GM23338 (cell line): ENCODE measurements around the gene POM121L12. TPM values are rescaled to one million over a fixed set of nuclear protein-coding genes. Genes with fewer than 3 reads are reported as not detected.

Experiments
- ATAC-seq: fragments of 200-7000 bp; cut with Tn5 transposase; 3 replicates; pipeline ENCODE4 v1.9.1; 2020
- DNase-seq: peaks from one replicate; pipeline ENCODE4 v3.0.0-alpha.2; 2015; ENCODE audit warnings: low spot score
- H2AFZ ChIP-seq: fragments of 200-600 bp; sonication (generic); 2 replicates; pipeline ENCODE4 v1.8.0; 2016; ENCODE audit warnings: antibody characterized with exemption, mild to moderate bottlenecking, moderate library complexity
- H3F3A ChIP-seq: fragments of 200-600 bp; sonication (generic); replicated peaks from 2 replicates; pipeline ENCODE4 v1.8.0; 2017; ENCODE audit warnings: antibody characterized with exemption, mixed run types, low read depth
- H3K27ac ChIP-seq: fragments of 200-600 bp; sonication (generic); 2 replicates; pipeline ENCODE4 v1.6.1; 2016; ENCODE audit warnings: low read depth
- H3K27me3 ChIP-seq: fragments of 200-600 bp; sonication (generic); 2 replicates; pipeline ENCODE4 v1.8.0; 2016; ENCODE audit warnings: mild to moderate bottlenecking, mixed run types, moderate library complexity; ENCODE audit not compliant: insufficient read depth
- H3K36me3 ChIP-seq: fragments of 200-600 bp; sonication (generic); 2 replicates; pipeline ENCODE4 v1.8.0; 2016; ENCODE audit warnings: mild to moderate bottlenecking; ENCODE audit not compliant: insufficient read depth
- H3K4me1 ChIP-seq: fragments of 200-600 bp; sonication (generic); 2 replicates; pipeline ENCODE4 v1.8.0; 2016; ENCODE audit warnings: mild to moderate bottlenecking, moderate library complexity; ENCODE audit not compliant: insufficient read depth
- H3K4me2 ChIP-seq: fragments of 200-600 bp; sonication (generic); 2 replicates; pipeline ENCODE4 v1.7.1; 2017; ENCODE audit warnings: mixed run types
- H3K4me3 ChIP-seq: fragments of 200-600 bp; sonication (generic); 2 replicates; pipeline ENCODE4 v1.6.1; 2016; ENCODE audit warnings: mixed run types
- H3K79me2 ChIP-seq: fragments of 200-600 bp; sonication (generic); replicated peaks from 2 replicates; pipeline ENCODE4 v1.8.0; 2017; ENCODE audit warnings: mild to moderate bottlenecking; ENCODE audit not compliant: insufficient read depth
- H3K9me2 ChIP-seq: fragments of 200-600 bp; sonication (generic); 2 replicates; pipeline ENCODE4 v1.8.0; 2017; ENCODE audit not compliant: insufficient read depth
- H4K20me1 ChIP-seq: fragments of 200-600 bp; sonication (generic); replicated peaks from 2 replicates; pipeline ENCODE4 v1.8.0; 2017; ENCODE audit warnings: mild to moderate bottlenecking; ENCODE audit not compliant: insufficient read depth
- H3K27ac Mint-ChIP-seq: 2 replicates; pipeline ENCODE4 v1.8.0; 2020; ENCODE audit warnings: inconsistent platforms, mild to moderate bottlenecking, moderate library complexity, mixed read lengths
- H3K27me3 Mint-ChIP-seq: 3 replicates; pipeline ENCODE4 v1.8.0; 2022; ENCODE audit warnings: low read depth, mild to moderate bottlenecking, moderate library complexity, mixed read lengths, inconsistent platforms; ENCODE audit not compliant: insufficient read depth, poor library complexity
- H3K36me3 Mint-ChIP-seq: 3 replicates; pipeline ENCODE4 v1.8.0; 2021; ENCODE audit warnings: low read depth, mild to moderate bottlenecking, inconsistent platforms, moderate library complexity, mixed read lengths
- H3K4me1 Mint-ChIP-seq: 3 replicates; pipeline ENCODE4 v1.8.0; 2020; ENCODE audit warnings: mild to moderate bottlenecking, inconsistent platforms, mixed read lengths
- H3K4me3 Mint-ChIP-seq: 3 replicates; pipeline ENCODE4 v1.8.0; 2021; ENCODE audit warnings: moderate library complexity, mild to moderate bottlenecking, inconsistent platforms, mixed read lengths
- H3K9me3 Mint-ChIP-seq: 3 replicates; pipeline ENCODE4 v1.8.0; 2020; ENCODE audit warnings: moderate library complexity, mild to moderate bottlenecking, inconsistent platforms, mixed read lengths
- EZH2 ChIP-seq: fragments of 200-600 bp; sonication (generic); IDR thresholded peaks from one replicate; pipeline ENCODE4 v1.8.0; 2017; ENCODE audit warnings: antibody characterized with exemption, mild to moderate bottlenecking, low read depth; ENCODE audit not compliant: unreplicated experiment
- NANOG ChIP-seq: IDR thresholded peaks from 2 replicates; pipeline ENCODE4 v1.6.1; 2016; ENCODE audit warnings: antibody characterized with exemption, borderline replicate concordance
- POLR2AphosphoS5 ChIP-seq: IDR thresholded peaks from 2 replicates; pipeline ENCODE4 v1.6.1; 2016; ENCODE audit warnings: antibody characterized with exemption, low read depth
- STAT1 ChIP-seq: IDR thresholded peaks from one replicate; pipeline ENCODE4 v1.6.1; 2016; ENCODE audit warnings: antibody characterized with exemption; ENCODE audit not compliant: unreplicated experiment
- ZNF114 ChIP-seq: fragments of 250-450 bp; sonication (Bioruptor Pico); IDR thresholded peaks from 2 replicates; pipeline ENCODE4 v1.5.0; 2020; ENCODE audit warnings: mild to moderate bottlenecking, moderate library complexity
- ZNF331 ChIP-seq: fragments of 250-450 bp; sonication (Bioruptor Pico); IDR thresholded peaks from 2 replicates; pipeline ENCODE4 v1.5.0; 2020; ENCODE audit warnings: low read depth, mild to moderate bottlenecking, moderate library complexity
- polyA plus RNA-seq: library from polyadenylated mRNA; unstranded; fragments of >200 nt; fragmentation: Nextera tagmentation; extraction: Ambion mirVana; gene quantifications from 2 replicates; pipeline ENCODE4 v1.2.1, GENCODE V29; 2016
- total RNA-seq: library from RNA; depleted of rRNA; stranded (reverse); fragments of >200 nt; shearing (Covaris generic); gene quantifications from 2 replicates; pipeline ENCODE4 v1.2.3, GENCODE V29; 2014
- TF ChIP-seq, protein P1 (sequence below), 2 experiments: fragments of 200-600 bp in 1 of 2; sonication (generic) in 1 of 2; conservative IDR thresholded peaks; 2 replicates each; pipeline versions ENCODE4 v1.5.1 to v1.6.1; 2016 to 2017; ENCODE audit warnings: antibody characterized with exemption in 2 of 2, low read depth in 2 of 2, mild to moderate bottlenecking in 2 of 2, moderate library complexity in 1 of 2
- TF ChIP-seq, protein P2 (sequence below): fragments of 250-450 bp; sonication (Bioruptor Pico); IDR thresholded peaks from 2 replicates; pipeline ENCODE4 v1.5.0; 2020; ENCODE audit warnings: mild to moderate bottlenecking, moderate library complexity

Gene POM121L12
- total and polyA plus RNA-seq, 2 experiments from 2014 or later = not detected

DNA sequence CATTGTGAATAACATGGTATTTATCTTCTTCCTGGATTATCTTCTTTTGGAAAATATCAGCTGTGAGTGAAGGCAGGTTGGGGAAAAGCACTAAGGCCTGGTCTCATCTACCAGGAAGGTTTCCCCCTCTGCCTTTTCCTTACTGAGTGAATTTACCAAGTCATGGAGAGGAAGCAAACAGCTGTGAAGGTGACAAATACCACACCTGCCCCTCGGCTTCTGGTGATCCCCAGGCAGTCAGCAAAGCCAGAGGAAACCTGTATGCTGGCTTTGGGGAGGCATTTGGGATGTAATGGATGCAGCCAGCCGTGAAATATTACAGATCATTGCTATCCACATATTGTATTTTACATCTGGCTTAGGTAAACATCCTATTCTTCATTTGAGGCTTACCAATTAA, 24.2 kb downstream of the POM121L12 start:
- H3F3A ChIP-seq = no peaks in the 10 kb centered on the region
- H3K79me2 ChIP-seq = no peaks in the 10 kb centered on the region
- 0 out of 2 replicates have a peak, but pooled peaks cover 10% of the 10 kb centered on the region for H3K9me2 ChIP-seq
- no peak for ATAC-seq
- H3K27me3 ChIP-seq = no peaks in the 10 kb centered on the region
- TF ChIP-seq, protein P1, sequence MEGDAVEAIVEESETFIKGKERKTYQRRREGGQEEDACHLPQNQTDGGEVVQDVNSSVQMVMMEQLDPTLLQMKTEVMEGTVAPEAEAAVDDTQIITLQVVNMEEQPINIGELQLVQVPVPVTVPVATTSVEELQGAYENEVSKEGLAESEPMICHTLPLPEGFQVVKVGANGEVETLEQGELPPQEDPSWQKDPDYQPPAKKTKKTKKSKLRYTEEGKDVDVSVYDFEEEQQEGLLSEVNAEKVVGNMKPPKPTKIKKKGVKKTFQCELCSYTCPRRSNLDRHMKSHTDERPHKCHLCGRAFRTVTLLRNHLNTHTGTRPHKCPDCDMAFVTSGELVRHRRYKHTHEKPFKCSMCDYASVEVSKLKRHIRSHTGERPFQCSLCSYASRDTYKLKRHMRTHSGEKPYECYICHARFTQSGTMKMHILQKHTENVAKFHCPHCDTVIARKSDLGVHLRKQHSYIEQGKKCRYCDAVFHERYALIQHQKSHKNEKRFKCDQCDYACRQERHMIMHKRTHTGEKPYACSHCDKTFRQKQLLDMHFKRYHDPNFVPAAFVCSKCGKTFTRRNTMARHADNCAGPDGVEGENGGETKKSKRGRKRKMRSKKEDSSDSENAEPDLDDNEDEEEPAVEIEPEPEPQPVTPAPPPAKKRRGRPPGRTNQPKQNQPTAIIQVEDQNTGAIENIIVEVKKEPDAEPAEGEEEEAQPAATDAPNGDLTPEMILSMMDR (conservative IDR thresholded peaks at IDR 0.05; ENCODE audit: low read depth in 2 of 2) = no peak
- Mint-ChIP-seq H3K9me3 (peaks cover 3% of the 10 kb centered on the region; the same call in 2 of the 3 replicates), H3K27ac (no peak overlapping the region), H3K27me3 (no peaks in the 10 kb centered on the region), H3K4me1 (no peaks in the 10 kb centered on the region), H3K36me3 (peaks cover 4% of the 10 kb centered on the region; the same call in 1 of the 3 replicates), H3K4me3 (no peak overlapping the region)
- H2AFZ ChIP-seq = no peak overlapping the region
- H3K36me3 ChIP-seq = no peaks in the 10 kb centered on the region; the same call in 1 of the 2 replicates
- H3K27ac ChIP-seq = no peak overlapping the region
- no peak overlapping the region for H3K4me2 ChIP-seq
- no peak for DNase-seq
- H4K20me1 ChIP-seq = no peaks in the 10 kb centered on the region
- no peaks in the 10 kb centered on the region; the same call in 1 of the 2 replicates for H3K4me1 ChIP-seq
- H3K4me3 ChIP-seq = no peak overlapping the region

DNA sequence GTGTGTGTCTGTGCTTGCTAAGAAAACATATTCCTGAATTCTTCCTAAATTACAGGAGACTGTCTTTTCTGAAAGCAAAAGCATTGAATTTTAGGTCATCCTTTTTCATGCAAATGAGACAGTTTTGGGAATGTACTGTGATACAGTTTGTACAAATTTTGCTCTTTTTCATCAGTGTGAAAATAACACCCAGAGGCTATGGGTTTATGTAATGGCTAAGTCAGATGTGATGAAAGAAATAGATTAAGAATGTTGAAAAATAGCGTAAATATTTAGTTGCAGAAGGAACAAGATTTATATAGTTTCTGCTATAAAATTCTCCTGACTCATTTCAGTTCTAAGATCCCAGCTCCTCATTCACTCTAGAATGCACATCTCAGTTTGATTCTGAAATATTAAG, 24.6 kb downstream of the POM121L12 start:
- no peaks in the 10 kb centered on the region; the same call in 1 of the 2 replicates for H3K4me1 ChIP-seq
- no peaks in the 10 kb centered on the region for H4K20me1 ChIP-seq
- DNase-seq (no peak), ATAC-seq (no peak)
- H3K36me3 ChIP-seq = no peaks in the 10 kb centered on the region; the same call in 1 of the 2 replicates
- H3K4me3 ChIP-seq = no peak overlapping the region
- TF ChIP-seq, protein P2, sequence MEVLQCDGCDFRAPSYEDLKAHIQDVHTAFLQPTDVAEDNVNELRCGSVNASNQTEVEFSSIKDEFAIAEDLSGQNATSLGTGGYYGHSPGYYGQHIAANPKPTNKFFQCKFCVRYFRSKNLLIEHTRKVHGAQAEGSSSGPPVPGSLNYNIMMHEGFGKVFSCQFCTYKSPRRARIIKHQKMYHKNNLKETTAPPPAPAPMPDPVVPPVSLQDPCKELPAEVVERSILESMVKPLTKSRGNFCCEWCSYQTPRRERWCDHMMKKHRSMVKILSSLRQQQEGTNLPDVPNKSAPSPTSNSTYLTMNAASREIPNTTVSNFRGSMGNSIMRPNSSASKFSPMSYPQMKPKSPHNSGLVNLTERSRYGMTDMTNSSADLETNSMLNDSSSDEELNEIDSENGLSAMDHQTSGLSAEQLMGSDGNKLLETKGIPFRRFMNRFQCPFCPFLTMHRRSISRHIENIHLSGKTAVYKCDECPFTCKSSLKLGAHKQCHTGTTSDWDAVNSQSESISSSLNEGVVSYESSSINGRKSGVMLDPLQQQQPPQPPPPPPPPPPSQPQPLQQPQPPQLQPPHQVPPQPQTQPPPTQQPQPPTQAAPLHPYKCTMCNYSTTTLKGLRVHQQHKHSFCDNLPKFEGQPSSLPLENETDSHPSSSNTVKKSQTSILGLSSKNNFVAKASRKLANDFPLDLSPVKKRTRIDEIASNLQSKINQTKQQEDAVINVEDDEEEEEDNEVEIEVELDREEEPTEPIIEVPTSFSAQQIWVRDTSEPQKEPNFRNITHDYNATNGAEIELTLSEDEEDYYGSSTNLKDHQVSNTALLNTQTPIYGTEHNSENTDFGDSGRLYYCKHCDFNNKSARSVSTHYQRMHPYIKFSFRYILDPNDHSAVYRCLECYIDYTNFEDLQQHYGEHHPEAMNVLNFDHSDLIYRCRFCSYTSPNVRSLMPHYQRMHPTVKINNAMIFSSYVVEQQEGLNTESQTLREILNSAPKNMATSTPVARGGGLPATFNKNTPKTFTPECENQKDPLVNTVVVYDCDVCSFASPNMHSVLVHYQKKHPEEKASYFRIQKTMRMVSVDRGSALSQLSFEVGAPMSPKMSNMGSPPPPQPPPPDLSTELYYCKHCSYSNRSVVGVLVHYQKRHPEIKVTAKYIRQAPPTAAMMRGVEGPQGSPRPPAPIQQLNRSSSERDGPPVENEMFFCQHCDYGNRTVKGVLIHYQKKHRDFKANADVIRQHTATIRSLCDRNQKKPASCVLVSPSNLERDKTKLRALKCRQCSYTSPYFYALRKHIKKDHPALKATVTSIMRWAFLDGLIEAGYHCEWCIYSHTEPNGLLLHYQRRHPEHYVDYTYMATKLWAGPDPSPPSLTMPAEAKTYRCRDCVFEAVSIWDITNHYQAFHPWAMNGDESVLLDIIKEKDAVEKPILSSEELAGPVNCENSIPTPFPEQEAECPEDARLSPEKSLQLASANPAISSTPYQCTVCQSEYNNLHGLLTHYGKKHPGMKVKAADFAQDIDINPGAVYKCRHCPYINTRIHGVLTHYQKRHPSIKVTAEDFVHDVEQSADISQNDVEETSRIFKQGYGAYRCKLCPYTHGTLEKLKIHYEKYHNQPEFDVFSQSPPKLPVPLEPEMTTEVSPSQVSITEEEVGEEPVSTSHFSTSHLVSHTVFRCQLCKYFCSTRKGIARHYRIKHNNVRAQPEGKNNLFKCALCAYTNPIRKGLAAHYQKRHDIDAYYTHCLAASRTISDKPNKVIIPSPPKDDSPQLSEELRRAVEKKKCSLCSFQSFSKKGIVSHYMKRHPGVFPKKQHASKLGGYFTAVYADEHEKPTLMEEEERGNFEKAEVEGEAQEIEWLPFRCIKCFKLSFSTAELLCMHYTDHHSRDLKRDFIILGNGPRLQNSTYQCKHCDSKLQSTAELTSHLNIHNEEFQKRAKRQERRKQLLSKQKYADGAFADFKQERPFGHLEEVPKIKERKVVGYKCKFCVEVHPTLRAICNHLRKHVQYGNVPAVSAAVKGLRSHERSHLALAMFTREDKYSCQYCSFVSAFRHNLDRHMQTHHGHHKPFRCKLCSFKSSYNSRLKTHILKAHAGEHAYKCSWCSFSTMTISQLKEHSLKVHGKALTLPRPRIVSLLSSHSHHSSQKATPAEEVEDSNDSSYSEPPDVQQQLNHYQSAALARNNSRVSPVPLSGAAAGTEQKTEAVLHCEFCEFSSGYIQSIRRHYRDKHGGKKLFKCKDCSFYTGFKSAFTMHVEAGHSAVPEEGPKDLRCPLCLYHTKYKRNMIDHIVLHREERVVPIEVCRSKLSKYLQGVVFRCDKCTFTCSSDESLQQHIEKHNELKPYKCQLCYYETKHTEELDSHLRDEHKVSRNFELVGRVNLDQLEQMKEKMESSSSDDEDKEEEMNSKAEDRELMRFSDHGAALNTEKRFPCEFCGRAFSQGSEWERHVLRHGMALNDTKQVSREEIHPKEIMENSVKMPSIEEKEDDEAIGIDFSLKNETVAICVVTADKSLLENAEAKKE (CRISPR knock-in tag) = no peak
- TF ChIP-seq STAT1 = no peak
- TF ChIP-seq ZNF114 (CRISPR knock-in tag) = no peak
- TF ChIP-seq EZH2 = no peak
- no peak for TF ChIP-seq POLR2AphosphoS5
- no peak for TF ChIP-seq ZNF331 (CRISPR knock-in tag)
- no peak for TF ChIP-seq NANOG
- 0 out of 2 replicates have a peak, but pooled peaks cover 10% of the 10 kb centered on the region for H3K9me2 ChIP-seq
- no peak overlapping the region for H3K27ac ChIP-seq
- H3K4me2 ChIP-seq = no peak overlapping the region
- Mint-ChIP-seq H3K36me3 (peaks cover 4% of the 10 kb centered on the region; the same call in 1 of the 3 replicates), H3K4me3 (no peak overlapping the region), H3K4me1 (no peaks in the 10 kb centered on the region), H3K27me3 (no peaks in the 10 kb centered on the region), H3K27ac (no peak overlapping the region), H3K9me3 (peaks cover 3% of the 10 kb centered on the region; the same call in 2 of the 3 replicates)
- H3K79me2 ChIP-seq = no peaks in the 10 kb centered on the region
- no peaks in the 10 kb centered on the region for H3K27me3 ChIP-seq
- no peak overlapping the region for H2AFZ ChIP-seq
- H3F3A ChIP-seq = no peaks in the 10 kb centered on the region
